SK-N-SH treated with all-trans-retinoic acid at 6 μM for 48 hours (cell line): ENCODE data around the gene ABI3BP.

Experiments used
- BACH2 ChIP-seq: fragments of 250-450 bp; sonication (Bioruptor Pico); IDR thresholded peaks from 2 replicates; pipeline ENCODE4 v1.9.0; 2021; ENCODE audit warnings: mild to moderate bottlenecking, borderline replicate concordance
- CREB5 ChIP-seq: fragments of 250-450 bp; sonication (Bioruptor Pico); IDR thresholded peaks from 2 replicates; pipeline ENCODE4 v1.5.1; 2020; ENCODE audit warnings: low read depth, mild to moderate bottlenecking, moderate library complexity
- RARB ChIP-seq: fragments of 250-450 bp; sonication (Bioruptor Pico); IDR thresholded peaks from 2 replicates; pipeline ENCODE4 v1.8.0; 2021; ENCODE audit warnings: mild to moderate bottlenecking, moderate library complexity
- SNAI2 ChIP-seq: fragments of 250-450 bp; sonication (Bioruptor Pico); IDR thresholded peaks from 2 replicates; pipeline ENCODE4 v1.5.0; 2020; ENCODE audit warnings: mild to moderate bottlenecking, moderate library complexity
- TOX ChIP-seq: fragments of 250-450 bp; sonication (Bioruptor Pico); IDR thresholded peaks from 2 replicates; pipeline ENCODE4 v1.8.0; 2021; ENCODE audit warnings: mild to moderate bottlenecking, moderate library complexity, borderline replicate concordance
- ZNF565 ChIP-seq: fragments of 450-650 bp; formaldehyde crosslinking; conservative IDR thresholded peaks from 2 replicates; pipeline ENCODE4 v1.5.0; 2020; ENCODE audit warnings: low read depth, mild to moderate bottlenecking, moderate library complexity

GRCh38 chr3:100850156-100850555 is 143.1 kb downstream of the ABI3BP start:
- TF ChIP-seq RARB (CRISPR knock-in tag) (no peak), BACH2 (CRISPR knock-in tag) (no peak), SNAI2 (CRISPR knock-in tag) (no peak), TOX (CRISPR knock-in tag) (no peak), ZNF565 (no peak), CREB5 (CRISPR knock-in tag) (no peak)
